GM21447 (cell line): ENCODE results near the gene LRRC8E.
"Not testable (repeated sequence)": the region's sequence is repeated elsewhere in the genome, so short reads cannot be mapped to it uniquely, and the experiment has no call there.

Experiments used
- ATAC-seq: cut with Tn5 transposase; IDR thresholded peaks from one replicate; pipeline ENCODE4 v1.9.1; 2021; ENCODE audit not compliant: unreplicated experiment

The LRRC8E gene

GRCh38 chr19:7853770-7854128, 34.6 kb upstream of the LRRC8E start:
- ATAC-seq = no peak

DNA sequence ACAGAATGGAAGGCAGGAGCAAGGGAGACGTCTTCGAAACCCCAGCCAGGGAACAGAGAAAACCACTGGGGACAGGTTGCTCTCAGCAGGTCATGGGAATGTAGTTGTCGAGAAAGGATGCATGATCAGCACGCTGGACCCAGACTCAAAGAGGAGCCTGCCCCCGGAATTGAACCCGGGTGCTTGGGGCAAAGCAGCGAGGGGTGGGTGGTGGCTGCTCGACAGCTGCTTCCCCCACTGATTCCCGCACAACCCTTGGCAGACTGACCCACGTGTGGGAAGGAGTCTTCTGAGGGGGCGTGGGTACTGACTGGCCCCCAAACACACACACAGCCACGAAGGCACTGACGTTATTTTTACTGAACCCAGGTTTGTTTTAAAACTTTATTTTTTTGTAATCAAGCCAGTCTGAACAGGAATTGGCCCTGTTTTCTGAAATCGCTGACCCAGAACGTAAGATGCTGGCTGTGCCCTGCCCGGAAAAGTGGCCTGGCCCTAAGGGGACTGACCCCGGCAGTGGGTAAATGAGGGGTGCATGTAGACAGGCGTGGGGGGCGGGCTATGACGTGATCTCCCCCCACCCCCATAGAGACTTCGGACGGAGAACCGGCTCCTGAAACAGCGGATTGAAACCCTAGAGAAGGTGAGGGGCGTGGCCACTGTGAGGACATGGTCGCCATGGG, 32.7 kb upstream of the LRRC8E start:
- no peak for ATAC-seq

GRCh38 chr19:7856109-7856591, 32.2 kb upstream of the LRRC8E start:
- ATAC-seq = no peak

DNA sequence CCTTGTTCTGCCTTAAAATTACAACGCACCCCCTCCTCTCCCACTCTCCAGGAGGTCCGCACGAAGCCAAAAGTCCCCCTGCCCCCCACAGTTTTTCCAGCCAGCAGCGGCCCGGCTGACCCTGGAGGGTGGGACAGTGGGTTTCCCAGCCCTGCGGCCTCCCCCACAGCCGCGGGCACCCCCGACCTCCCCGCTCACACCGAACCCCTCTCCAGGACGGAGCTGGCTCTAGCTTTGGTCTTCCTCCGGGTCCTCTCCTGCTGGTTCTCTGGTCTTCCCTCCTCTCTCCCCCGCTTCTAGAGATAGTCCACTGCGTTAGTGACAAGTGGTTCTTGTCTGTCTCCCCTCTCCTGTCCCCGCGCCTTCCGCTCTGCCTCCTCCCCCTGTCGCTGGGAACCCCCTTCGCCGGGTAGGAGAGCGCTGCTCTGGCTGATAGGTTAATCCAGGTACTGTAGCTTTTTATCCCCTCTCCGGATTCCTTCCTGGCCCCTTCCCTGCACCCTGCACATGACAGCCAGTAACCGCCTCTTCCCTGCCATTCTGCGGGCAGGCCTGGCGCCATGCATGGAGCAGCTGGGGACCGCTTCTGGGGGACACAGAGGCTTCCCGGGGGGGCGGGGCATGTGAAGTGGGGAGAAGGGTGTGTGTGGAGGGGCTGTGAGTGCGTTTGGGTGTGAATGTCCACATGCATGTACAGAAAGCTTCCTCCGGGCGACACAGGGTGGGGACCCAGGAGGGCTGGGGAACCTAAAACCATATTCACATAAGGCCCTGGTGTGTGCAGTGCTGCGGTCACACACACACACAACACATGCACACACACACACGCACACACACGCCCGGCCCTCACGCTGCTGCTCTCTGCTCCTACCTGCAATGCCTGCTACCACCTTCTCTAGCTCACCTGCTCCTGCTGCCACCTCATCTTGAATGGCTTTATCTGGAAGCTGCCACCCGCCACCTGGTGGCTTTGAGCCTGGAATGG, 31.3 kb upstream of the LRRC8E start:
- no peak for ATAC-seq

GRCh38 chr19:7857727-7858108, 30.6 kb upstream of the LRRC8E start:
- ATAC-seq = no peak

GRCh38 chr19:7858109-7858770, 30.1 kb upstream of the LRRC8E start:
- no peak for ATAC-seq

- not testable (repeated sequence) for ATAC-seq
These were observed 29.2 kb upstream of the LRRC8E start for GRCh38 chr19:7859087-7859486.

- no peak for ATAC-seq
These were observed 28.2 kb upstream of the LRRC8E start for GRCh38 chr19:7859831-7860713.

DNA sequence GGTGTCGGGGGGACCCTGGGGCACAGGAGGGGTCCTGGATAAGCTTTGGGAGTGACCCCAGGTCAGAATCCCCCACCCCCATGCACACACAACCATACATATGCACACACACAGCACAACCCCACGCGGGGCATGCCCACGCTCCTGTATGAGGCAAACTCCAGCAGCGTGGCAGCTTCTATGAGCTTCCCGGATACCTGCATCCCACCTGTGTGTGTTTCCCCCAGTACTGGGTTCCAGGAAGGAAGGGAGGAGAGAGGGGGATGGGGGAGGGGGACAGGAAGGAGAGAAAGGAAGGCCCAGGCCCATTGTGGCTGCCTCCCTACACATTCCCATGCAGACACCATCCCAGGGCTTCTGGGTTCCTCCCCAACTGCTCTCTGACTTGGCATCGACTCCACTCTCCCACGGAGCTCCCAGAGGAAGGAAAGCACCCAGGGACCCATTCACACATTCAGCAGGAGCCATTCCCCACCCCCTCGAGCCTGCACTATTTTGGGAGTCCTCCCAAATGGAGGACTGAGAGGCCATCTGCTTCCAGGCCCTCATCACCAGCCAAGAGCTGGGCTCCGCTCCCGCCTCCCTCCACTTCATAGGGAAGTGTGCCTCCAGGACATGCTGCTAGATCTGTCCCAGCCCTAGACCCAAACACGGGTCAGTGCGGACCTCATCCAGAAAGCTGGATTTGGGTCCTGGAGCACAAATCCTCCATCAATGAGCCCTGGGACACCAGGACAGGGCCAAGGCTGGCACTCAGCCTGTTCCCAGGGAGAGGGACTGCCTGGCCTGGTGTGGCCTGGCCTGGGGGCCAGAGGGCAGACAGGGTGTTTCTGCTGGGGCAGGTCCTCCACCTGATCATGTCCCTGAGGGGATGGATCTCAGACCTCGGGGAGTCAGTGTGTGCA, 27.3 kb upstream of the LRRC8E start:
- ATAC-seq = no peak

DNA sequence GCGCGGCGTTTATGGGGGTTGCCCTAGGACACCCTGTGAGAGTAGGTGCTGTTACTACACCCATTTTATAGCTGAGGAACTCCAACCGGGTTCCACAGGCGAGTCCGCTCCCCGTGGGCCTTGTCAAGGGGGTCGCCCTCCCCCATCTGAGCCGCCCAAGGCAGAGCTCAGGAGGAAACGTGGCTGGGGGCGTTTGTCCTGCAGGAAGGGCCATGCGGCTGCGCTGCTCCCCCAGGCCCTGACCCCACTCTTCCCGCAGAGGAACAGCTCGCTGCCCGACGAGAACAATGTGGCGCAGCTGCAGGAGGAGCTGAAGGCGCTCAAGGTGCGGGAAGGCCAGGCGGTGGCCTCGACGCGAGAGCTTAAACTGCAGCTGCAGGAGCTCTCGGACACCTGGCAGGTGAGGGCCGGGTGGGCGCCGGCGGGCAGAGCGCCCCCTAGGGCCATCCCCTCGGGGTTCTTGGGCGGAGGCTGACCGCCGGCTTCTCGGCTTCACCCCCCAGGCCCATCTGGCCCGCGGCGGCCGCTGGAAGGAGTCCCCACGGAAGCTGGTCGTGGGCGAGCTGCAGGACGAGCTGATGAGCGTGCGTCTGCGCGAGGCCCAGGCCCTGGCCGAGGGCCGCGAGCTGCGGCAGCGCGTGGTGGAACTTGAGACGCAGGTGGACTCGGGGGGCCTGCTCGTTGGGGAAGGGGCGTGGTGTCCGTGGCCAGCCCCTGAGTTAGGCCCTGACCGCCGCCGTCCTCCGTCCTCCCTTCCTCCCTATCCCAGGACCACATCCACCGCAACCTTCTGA, 26.5 kb upstream of the LRRC8E start:
- no peak for ATAC-seq

DNA sequence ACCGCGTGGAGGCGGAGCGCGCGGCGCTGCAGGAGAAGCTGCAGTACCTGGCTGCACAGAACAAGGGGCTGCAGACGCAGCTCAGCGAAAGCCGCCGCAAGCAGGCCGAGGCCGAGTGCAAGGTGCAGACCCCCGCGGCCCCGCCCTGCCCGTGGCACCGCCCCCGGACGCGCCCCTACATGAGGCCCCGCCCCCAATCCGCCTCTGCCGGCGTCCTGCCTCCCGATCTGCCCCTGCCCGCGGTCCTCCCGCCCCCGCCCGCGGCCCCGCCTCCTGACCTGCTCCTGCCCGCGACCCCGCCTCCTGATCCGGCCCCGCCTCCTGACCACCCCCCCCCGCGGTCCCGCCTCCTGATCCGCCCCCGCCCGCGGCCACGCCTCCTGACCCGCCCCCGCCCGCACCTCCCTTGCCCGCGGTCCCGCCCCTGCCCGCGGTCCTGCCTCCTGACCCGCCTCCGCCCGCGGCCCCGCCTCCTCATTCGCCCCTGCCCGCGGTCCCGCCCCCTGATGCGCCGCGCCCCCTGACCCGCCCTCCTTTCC, 25.8 kb upstream of the LRRC8E start:
- ATAC-seq = no peak

DNA sequence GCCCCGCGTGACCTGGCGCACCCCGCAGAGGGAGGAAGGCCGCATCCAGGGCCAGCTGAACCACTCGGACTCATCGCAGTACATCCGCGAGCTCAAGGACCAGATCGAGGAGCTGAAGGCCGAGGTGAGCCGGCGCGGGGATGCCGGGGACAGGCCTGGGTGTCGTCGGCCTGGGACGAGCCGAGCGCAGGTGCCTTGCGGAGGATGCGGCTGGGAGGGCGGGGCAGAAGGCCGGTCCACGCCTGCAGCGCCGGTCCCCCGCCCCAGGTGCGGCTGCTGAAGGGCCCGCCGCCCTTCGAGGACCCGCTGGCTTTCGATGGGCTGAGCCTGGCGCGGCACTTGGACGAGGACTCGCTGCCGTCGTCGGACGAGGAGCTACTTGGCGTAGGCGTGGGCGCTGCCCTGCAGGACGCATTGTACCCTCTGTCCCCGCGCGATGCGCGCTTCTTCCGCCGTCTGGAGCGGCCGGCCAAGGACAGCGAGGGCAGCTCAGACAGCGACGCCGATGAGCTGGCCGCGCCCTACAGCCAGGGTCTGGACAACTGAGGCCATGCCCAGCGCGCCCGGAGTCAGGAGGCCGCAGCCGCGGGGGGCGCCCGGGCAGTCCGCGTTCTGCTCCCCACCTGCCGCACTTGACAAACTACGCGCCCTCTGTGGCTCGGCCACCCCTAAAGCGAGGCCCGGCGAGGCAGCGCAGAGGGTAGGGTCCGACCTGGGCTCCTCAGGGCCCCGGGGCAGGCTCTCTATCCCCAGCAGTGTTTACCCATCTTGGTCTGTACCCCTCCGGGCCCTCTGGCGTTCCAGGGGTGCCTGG, 24.9 kb upstream of the LRRC8E start:
- no peak for ATAC-seq

DNA sequence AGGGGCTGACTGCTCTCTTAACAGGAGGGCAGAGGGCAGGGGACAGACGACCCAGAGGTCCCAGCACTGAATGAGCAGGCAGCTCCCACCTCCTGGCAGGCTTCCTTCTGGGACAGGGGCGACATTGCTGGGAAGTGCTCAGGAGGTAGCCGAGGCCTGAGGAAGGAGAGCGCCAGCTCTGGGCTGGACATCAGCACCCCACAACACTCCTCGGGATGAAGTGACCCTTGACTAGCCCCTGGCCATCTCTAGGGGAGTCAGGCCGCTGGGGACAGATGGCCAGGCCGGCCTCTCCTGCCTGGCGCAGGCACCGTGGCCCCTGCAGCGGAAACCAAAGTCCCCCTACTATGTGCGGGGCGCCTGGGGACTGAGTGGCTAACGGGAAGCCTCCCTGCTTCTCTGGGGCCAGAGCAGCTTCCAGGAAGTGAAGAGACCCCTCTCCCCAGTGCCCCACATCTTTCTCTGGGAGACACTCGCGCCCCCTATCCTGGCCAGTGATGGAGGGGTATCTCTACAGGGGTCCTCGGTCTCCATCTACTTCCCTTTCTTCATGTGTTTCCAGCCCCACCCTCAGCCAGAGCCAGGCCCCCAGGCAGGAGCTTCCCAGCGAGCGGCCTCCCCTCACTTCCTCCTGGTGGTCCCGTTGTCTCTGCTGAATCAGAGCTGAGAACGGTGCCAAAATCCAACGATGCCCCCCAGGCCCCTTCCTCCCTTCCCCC, 24.2 kb upstream of the LRRC8E start:
- ATAC-seq = no peak

DNA sequence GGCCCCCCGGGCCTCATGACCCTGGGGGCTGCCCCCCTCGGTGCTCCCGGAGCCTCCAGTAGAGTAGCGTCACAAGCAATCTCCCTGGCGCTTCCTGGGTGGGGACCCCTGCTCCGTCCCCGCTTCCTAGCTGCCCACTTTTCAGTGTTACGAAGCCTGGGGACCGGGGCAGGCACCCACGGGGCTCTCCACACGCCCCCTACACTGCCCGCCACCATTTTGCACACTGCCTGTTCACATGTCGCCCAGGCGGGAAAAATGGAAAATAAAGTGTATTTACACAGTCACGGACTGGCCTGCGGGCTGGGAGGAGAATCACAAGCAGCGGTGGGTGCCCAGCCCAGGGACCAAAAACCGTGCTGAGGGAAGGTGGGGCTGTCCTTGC, 23.6 kb upstream of the LRRC8E start:
- ATAC-seq = no peak

DNA sequence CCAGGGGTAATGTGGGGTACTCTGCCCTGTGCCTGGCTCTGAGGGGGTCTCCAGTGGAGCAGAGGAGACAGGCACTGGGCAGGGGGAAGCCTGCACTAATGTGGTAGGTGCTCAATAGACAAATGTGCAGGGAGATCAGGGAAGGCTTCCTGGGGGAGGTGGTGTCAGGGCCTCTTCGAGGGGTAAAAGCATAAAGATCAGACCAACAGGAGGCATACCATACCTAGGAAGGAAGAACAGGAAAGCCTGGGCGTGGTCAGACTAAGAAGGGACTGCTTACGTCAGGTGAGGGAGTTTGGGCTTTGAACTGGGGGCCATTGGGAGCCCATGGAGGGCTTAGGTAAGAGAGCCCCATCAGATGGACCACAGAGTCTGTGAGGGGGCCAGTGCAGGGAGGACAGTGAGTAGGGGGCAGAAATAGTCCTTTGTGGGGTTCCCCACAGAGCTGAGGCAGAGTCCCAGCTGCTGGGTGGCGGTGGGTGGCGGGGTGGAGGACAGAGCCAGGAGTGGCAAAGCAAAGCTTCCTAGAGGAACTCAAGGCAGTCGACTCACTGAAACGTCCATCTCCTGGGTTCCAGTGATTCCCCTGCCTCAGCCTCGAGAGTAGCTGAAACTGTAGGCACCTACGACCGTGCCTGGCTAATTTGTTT, 22.9 kb upstream of the LRRC8E start:
- no peak for ATAC-seq

- no peak for ATAC-seq
These were observed 21.8 kb upstream of the LRRC8E start for GRCh38 chr19:7866399-7867091.
